Fibroblast of skin of abdomen (primary cell): ENCODE data around the gene ODAD3.
A peak's percentile ranks its signal among the peaks of the same experiment; 100 is the strongest.
"Not testable (repeated sequence)": the region's sequence is repeated elsewhere in the genome, so short reads cannot be mapped to it uniquely, and the experiment has no call there.

Experiments
- DNase-seq: peaks from one replicate; pipeline ENCODE4 v3.0.0-alpha.2; 2013

ODAD3 gene

DNA sequence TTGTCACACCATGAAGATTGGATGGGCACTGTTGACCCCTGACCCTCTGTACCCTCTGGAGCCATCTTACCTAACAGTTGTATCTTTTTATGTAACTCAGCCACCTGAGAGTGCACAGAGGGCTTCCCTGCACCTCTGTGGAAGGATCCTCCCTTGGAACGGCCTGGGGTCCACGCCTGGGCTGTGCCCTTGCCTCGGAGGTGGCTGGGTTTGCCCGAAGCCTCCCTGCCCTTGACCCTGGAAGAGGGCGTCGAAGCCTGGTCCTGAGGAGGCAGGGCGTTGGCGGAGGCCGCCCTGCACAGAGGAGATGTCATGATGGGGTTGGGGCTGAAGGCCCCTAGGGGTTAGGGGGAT is 241 bp downstream of the ODAD3 start:
- no peak for DNase-seq

DNA sequence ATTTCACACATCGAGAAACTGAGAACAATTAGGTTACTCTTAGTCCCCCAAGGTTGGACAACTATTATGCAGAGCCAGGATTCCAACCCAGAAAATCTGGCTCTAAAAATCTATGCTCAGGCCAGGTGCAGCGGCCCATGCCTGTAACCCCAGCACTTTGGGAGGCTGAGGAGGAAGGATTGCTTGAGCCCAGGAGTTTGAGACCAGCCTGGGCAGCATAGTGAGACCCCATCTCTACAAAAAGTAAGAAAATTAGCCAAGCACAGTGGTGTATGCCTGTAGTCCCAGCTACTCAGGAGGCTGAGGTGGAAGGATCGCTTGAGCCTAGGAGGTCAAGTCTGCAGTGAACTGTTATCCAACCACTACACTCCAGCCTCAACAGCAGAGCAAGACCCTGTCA is 1.4 kb downstream of the ODAD3 start:
- DNase-seq: not testable (repeated sequence)

DNA sequence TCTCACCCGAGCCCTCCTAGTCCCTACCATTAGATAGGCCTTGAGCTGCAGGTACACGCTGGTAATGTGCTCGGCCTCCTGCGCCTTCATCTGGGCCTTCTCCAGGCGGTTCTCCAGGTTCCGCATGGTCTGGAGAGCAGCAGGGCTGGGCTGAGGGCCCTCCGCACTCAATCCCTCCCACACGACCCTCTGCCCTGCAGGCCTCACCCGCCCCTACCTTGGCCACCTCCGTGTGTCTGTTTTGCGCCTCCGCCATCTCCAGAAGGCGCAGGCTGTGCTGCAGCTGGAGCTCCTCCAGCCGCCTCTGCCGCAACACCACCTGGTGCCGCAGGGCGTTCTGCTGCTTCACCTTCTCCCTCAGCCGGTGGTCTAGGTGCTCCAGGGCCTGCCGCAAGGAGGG is 8.3 kb downstream of the ODAD3 start:
- DNase-seq: no peak

DNA sequence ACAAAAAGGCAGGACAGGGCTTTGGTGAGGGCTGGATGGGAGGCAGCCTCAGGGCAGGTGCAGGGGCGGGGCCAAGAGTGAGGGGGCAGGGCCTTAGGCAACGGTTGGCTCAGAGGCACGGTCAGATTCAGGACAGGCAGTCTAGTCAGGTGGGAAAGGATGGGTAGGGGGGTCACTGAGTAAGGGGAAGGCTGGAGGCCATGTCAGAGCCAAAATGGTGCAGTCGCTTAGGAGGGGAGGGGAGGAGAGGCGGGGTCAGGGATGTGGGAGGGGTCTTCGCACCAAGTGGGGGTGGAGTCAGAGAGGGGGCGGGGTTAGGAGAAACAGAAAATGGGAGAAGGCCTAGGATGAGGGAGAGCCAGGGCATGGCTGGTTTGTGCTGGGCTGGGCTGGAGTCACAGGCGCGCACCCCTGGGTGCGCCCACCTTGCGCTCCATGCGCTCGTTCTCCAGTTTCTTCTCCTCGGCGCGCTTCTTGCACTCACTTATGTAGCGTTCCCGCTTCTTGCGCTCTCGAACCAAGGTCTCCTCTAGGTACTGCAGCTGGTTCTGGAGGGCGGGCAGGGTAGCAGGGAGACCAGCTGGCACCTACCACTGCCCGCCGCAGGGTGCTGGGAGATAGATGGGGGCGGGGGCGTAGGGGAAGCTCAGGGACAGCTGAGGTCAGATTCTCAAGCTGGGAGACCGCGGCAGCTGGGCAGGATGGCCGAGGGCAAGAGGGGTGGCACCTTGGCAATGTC is 9.0 kb downstream of the ODAD3 start:
- DNase-seq: no peak

DNA sequence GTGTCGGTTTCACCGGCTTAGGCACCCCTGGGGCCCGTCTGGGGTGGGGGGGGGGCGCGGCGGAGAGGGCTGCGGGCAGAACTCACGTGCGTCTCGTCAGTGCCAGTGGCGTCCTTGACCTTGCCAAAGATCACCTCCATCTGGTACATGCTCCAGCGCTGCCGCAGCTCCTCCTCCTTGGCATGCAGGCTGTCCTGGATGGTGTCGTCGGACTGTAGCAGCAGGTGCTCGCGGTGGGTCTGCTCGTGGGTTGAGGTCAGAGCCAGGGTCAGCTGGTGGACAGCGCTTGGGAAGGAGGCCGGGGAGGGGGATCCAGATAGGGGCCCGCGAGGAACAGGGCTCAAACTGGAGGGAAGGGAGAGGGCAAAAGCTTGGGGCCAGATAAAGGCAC is 11.1 kb downstream of the ODAD3 start:
- no peak for DNase-seq

DNA sequence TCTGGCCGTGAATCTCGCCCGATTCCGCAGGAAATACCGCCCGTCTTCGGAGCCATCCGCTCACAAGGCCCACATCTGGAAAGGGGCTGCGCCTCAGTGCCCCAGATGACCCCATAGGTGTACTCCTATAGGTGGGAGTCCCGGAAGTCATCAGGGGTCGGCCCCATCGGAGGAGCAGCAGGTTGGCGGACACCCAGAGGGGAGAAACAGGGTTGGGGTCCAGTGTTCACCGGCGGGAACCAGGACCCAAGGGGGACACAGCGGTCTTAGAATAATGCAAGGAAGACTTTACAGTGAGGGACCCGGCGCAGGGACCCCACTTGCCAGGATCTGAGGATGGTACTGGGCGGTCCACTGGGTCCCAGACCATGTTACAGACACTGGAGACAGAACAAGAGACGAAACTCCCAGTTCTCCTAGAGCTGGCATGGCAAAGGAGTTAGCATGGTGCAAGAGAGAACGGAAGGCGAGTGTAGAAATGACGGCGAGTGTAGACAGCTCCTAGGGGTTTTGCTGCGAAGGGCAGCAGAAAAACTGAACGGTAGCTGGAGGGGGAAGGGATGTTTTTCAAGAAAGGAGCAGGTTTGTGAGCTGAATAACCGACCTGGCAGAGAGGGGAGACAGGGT is 11.6 kb downstream of the ODAD3 start:
- no peak for DNase-seq

DNA sequence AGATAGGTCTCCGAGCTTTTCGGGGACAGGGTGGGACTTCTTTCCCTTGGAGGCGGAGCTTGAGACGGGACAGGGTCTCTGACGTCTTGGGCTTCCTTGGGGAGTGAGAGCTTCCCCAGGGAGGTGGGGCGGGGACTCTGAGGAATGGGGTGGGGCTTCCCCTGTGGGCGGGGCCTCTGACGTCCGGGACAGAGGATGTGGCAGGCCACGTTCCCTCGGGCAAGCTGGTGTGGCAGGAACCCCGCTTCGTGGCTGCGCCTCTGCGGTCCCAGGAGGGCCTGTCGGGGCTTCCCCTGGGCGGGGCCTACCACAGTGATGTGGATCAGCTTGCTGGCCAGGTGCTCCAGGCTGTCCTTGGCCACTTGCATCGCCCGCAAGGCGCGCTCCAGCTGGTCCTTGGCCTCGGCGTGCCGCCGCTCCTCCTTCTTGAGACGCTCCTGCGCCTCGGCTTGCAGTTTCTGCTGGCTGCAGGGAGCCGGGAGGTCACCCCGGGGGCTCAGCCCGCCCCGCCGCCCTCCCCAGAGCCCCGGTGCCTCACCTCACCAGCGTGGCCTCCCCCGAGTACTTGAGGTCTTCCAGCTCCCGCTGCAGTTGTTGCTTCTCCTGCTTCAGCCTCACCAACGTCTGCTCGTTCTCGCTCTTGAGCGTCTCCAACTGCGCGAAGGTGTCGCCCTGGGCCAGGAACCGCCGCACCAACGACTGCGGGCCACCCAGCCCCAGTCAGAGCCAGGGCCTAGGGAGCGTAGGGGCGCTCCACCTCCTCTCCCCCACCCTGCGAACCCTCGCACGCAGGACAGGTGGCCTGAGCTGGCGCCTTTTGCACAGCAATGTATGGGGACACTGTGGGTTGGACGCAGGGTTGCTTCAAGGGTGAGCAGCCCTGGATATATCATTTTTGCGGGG is 12.5 kb downstream of the ODAD3 start:
- peak; percentile 33 for DNase-seq

DNA sequence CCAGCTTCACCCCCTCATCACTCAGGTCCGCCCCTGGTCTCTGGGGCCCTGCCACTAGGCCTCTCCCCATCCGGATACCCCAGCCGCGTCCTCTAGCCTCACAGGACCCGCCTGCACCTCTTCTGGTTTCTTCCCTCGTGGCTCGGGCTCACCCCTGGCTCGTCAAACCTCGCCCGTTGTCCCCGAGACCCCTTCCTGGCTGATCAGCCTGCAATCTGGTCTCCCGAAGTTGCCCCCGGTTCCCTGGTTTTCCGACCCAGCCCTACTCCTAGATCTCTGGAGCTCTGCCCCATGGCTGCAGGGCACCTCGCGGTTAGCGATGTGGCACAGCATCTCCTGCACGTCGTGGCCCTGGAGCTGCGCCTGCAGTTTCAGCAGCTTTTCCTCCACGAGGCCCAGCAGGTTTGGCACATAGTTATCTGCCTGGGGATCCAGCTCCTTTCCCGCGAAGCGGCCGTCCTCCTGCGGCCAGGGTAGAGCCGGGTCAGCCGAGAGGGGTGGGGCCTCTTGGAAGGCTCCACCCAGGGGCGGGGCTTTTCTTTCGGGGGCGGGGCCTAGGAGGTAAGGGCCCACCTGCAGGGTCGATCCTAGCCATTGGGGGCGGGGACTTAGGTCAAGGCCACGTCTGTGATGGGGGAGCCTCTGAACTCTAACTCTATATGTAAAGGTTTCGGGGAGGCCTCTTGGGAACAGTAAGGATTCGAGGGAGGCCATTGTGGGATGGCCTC is 13.4 kb downstream of the ODAD3 start:
- DNase-seq: no peak

DNA sequence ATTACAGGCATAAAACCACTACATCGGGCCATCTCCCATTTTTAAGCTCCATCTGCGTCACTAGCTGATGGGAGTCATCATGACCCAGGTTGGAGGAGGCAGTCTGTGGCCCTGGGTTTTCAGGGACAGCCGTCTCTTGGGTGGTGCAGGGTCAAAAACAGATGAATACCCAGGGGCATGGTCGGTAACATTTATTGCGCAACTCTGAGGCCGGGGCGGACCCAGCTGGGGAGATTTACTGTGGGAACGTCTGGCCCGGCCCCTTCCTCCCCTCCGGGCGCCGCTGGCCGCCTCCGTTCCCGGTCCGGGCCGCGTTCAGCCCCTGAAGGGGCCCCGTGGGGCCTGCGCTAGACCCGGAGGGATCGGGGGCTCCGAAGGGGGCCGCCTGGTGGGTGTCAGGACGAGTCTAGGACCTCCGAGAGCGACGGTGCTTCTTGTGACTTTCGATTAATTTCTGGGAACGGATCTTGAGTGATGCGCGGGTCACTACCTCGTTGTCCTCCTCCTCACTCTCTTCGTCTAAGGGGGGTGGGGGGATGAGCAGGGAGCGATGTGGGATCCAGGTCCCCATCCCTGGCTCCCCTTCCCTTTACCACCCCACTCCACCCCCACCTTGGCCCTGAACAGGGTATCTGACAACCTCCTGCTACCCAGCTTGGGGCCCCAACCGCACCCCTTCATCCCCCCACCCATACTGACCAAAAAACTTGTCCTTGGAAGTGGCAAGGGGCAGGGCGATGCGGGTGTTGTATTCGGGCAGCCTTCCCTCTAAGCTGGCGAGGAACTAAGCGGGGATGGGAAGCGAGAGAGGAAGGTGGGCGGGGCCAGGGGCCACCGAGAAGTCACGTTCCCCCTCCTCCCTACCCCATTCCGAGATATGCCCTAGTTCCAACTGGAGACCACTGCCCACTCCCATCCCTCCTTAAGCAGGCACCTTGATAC is 14.2 kb downstream of the ODAD3 start:
- no peak for DNase-seq

DNA sequence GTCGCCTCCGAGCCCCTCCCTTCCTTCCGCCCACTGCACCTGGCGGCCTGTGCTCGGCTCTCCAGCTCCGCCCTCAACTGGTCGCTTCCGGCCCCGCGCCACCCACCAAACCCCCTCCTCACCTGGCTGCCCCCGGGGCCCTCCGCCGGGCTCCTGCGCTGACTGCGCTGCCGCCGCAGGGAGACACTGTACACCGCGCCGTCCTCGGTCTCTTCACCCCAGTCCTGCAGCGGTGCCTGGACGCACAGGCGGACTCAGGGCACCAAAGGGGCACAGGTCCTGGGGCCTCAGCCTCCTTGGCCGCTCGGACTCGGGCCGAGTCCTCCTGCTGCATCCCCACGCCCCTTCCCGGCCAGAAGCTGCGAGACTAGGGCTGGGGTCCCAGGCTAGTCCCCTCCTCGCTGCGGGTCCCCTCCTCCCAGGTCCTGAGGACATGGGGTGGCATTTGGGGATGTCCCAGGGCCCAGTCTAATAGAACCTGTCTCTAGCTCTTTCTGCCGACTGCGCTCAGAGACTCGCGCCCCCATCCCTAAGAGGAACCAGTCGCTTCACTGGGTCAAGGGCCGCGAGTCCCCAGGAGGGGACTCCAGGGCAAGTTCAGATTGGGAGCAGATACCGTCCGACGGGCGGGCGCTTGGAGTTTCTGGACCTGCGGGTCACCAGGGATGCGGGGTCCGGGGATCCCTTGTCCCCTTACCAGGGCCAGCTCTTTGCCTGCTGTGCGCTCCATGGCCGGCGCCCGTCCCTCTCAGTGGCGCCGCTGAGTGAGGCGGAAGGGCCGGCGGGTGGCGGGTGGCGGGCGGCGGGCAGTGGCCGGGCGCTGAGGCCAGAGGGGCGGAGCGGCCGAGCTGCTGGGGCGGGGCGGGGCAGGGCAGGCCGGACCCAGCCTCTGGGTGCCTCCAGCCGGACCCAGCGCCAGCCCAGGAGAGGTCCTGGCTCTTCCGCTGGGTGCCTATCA is 16.1 kb downstream of the ODAD3 start, which contains the start of gene RGL3:
Gene RGL3, minus strand, starts transcription at position 766 of the 958 bp plus-strand sequence. Its CDS starts 36 bp downstream, at position 730.
- DNase-seq: no peak

DNA sequence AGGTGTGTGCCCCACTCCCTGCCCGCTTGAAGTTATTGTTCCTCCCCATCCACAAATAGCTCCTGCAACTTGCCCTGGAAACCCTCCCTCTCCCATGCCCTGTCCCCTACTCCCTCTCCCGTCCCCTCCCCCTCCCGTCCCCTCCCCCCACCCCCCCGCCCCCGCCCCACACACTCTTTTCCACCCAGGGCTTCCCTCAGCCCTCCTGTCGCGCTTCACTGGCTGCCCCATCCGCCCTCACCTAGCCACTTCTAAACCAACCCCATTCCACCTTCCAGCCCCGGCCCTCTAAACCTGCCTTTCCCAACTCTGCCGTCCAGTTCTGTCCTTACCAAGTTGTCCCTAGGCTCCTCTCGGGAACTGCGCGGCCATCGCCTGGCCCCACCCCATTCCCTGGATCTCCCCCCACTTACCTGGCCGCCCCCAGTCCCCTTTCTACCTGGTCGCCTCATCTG is 16.8 kb downstream of the ODAD3 start:
- DNase-seq: no peak

DNA sequence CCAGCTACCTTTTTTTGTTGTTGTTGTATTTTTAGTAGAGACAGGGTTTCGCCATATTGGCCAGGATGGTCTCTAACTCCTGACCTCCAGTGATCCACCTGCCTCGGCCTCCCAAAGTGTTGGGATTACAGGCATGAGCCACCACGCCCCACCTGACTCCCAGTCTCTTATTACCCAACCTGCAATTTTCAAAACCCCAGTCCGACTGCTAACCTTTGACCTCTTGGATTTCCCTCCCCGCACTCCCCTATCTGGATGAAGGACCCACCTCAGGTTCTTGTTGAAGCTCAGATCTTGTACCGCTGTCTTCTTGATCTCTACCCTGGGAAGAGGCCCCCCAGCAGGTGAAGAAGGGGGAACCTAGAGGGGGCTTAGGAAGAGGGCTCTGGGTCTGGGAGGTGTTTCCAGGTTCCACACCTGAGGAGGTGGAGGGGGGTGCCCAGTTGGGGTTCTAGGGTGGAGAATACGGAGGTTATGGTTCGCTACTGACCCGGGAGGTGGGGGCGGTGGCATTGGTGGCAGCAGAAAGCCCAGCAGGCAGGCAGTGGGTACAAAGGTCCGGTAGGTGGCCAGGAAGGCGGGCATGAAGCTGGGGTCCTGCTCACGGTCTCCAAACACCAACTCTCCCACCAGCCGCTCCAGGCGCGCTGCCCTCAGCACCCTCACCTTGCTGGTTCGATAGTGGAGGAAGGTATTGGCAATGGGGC is 18.4 kb downstream of the ODAD3 start:
- DNase-seq: no peak

DNA sequence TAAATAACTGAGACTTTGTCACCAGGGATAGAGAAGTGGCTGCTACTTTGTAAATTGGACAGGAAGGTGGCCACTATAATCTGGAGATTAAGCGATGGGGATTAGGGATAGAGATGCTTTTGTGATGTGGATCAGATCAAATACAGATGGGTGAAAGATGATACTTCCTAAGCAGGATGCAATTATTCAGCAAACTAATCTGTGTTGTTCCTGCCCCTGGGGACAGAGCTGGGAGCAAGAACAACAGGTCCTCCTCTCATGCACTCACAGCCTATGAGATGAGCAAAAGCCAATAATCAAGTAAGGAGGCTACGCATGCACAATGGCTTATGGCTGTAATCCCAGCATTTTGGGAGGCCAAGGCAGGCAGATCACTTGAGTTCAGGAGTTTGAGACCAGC is 20.4 kb downstream of the ODAD3 start:
- no peak for DNase-seq

DNA sequence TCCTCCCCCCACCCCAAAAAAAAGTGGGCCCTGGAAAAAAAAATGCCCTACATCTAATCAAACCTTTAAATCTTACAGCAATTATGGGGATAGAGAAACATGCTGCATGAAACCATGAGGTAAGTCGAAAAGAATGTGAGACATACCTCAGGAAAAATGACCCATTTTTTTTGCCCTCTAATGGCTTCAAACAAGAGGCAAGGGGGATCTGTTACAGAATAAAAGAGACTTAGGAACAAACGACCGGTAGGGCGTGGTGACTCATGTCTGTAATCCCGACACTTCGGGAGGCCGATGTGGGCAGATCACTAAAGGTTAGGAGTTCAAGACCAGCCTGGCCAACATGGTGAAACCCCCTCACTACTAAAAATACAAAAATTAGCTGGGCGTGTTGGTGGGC is 24.2 kb downstream of the ODAD3 start:
- DNase-seq: peak; percentile 31

DNA sequence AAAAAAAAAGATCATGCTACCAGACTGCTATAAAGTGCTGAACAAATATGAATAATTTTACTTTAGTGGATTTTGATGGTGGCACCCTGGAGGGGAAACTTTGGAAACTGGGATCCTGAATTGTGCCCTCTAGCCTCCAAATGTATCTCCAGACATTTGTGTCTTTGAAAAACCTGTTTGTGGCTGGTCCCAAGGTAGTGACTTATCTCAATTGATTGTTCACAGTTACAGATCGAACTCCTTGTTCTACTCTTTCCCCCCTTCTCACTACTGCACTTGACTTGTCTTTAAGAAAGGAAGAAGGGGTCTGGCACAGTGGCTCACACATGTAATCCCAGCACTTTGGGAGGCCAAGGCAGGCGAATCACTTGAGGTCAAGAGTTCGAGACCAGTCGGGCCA is 26.3 kb downstream of the ODAD3 start:
- no peak for DNase-seq

DNA sequence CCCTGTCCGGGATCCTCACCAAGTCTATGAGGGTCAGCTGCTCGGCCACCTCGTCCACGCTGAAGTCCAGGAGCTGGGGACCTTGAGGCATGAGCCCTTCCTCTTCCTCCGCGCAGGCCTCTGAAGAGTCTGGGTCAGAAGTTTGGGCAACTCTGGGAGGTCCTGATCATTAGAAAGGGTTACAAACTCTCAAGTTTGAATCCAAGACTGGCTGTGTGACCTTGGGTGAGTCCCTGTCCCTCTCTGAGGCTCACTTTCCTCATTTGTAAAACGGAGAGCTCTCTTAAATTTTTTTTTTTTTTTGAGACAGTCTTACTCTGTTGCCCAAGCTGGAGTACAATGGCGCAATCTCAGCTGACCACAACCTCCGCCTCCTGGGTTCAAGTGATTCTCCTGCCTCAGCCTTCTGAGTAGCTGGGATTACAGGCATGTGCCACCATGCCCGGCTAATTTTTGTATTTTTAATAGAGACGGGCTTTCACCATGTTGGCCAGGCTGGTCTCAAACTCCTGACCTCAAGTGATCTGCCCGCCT is 28.2 kb downstream of the ODAD3 start:
- DNase-seq: not testable (repeated sequence)

DNA sequence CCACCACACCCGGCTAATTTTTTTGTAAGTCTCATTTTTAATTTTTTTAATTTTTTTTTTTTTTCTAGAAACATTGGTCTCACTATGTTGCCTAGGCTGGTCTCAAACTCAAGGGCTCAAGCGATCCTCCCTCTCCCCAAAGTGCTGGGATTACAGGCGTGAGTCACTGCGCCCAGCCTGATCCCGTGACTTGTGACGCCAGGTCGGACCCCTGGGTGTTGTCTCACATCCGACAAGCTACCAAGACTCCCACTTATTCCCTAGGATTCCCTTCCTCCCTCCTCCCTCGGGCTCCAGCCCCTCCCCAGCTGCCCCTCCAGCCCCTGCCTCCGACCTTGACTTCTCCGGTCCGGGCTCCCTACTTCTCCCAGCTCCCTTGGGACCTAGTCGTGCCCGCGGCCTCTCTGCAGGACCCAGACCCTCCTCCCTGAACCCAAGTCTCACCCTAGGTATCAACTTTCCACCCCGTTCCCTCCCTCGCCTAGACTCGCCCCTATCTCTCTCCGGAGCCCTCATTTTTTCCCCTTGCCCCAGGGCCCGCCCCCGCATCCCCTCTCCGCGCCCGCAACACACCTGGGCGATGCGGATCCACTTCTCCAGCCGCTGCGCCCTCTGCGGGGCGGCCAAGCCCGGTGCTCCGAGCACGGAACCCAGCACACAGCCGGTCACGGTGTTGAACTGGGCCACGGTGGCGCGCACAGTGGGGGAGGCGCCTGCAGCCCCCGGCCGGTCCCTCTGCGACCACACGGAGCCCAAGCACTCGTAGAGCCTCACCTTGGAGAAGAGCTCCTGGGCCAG is 28.9 kb downstream of the ODAD3 start:
- no peak for DNase-seq

DNA sequence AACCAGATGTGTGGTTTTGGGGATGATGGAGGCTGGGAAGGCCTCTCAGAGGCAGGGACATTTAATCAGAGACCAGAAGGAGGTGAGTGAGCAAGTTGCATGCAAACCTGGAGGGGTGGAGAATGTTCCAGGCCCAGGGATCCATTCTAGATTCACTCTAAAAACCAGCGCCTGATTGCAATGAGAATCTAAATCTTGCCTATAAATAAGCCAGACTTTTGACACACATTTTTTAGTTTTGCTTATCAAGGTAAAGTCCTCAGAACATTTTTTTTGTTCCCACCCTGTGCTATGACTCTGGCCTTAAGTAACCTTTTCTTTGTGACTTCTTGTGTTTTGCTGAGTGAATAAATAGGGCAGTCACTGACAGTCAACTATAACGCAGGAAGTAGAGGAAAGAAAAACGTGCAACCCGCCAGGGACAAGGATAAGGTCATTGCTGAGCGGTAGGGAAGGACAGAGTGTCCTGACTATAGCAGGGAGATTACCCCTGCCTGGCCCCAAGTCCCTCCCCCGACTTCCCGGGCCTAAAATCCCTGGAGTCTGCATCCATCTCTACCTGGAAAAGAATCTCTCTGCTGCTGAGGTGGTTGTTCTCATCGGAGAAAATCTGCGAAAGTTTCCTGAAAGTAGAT is 30.2 kb downstream of the ODAD3 start:
- no peak for DNase-seq
